ENCODE data around the gene C3orf52. TPM values are rescaled to one million over a fixed set of nuclear protein-coding genes. Genes with fewer than 3 reads are reported as not detected.

The C3orf52 gene
- total RNA-seq, 4 donors from 2014 or later, result 57.8 to 118 (median 86.4) TPM

DNA sequence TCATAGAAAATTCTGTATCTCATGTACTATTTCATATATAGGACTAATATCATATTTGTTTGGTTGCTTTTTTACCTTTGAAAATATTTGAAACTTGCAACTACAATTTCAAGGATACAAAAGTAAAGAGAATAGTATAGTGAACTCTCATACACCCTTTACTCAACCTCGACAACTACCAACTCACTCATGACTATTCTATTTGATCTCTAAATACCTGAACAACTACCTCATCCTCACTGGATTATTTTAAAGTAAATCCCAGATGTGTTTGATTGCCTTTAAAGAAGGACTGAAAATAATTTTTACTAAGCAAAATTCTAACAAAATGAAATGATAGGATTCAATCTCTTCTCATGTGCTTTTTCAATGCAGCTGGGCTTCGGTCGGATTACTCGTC is 39.6 kb upstream of the C3orf52 start:
- no peak for DNase-seq (ENCODE audit: low spot score in 2 of 2)
- TF ChIP-seq, protein P1, sequence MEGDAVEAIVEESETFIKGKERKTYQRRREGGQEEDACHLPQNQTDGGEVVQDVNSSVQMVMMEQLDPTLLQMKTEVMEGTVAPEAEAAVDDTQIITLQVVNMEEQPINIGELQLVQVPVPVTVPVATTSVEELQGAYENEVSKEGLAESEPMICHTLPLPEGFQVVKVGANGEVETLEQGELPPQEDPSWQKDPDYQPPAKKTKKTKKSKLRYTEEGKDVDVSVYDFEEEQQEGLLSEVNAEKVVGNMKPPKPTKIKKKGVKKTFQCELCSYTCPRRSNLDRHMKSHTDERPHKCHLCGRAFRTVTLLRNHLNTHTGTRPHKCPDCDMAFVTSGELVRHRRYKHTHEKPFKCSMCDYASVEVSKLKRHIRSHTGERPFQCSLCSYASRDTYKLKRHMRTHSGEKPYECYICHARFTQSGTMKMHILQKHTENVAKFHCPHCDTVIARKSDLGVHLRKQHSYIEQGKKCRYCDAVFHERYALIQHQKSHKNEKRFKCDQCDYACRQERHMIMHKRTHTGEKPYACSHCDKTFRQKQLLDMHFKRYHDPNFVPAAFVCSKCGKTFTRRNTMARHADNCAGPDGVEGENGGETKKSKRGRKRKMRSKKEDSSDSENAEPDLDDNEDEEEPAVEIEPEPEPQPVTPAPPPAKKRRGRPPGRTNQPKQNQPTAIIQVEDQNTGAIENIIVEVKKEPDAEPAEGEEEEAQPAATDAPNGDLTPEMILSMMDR (IDR thresholded peaks at IDR 0.05), result no peak
- TF ChIP-seq POLR2A (IDR thresholded peaks at IDR 0.05), result no peak
- no peak overlapping the region for H3K4me3 ChIP-seq (ENCODE audit: low read depth, poor library complexity, severe bottlenecking)
- 56 to 65% methylated on average over 4 of the region's 4 CpGs for WGBS, 2 donors
- intact Hi-C loops (cut with DNase I; ENCODE audit: low total_unique reads), result no loop called here

DNA sequence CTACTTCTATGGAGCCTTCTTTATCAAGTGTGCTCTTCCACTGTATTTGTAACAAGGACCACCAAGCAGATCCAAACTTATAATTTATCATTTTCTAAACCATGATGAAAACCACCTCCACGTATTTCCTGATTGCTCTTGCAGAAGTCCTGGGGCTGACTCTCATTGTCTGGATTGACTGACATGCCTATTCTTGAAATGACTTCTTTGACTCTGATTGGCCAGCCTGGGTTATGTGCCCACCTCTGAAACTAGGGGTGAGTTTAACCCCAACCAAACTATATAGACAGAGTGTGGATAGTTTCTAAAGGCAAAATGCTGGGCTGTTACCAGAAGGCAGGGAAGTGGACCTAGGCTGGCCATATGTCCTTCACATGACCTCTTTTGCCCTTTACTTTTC is 38.9 kb upstream of the C3orf52 start:
- TF ChIP-seq POLR2A (IDR thresholded peaks at IDR 0.05), result no peak
- TF ChIP-seq, protein P1 (IDR thresholded peaks at IDR 0.05), result no peak
- WGBS, 2 donors, result 69 to 81% methylated on average over 1 of the region's 1 CpG
- DNase-seq (ENCODE audit: low spot score in 2 of 2), result no peak
- intact Hi-C loops (cut with DNase I; ENCODE audit: low total_unique reads), result no loop called here
- no peak overlapping the region for H3K4me3 ChIP-seq (ENCODE audit: low read depth, poor library complexity, severe bottlenecking)

DNA sequence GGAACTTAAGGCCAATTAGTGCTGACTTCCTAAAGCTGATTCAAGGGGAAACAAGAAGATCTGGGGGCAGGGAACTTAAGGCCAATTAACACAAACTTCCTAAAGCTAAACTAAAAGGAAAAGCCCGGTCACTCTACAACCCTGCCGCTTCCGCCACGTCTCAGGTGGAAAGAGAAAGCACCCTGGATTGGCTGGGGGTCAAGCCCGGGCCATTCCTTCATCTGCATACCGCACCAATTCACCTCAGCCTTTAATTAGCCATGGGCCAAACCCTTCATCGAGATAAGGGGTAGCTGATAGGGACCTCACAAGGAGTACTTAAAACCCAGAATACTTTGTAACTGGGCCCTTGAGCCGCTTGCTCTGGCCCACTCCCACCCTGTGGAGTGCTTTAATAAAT is 37.3 kb upstream of the C3orf52 start:
- intact Hi-C loops (cut with DNase I; ENCODE audit: low total_unique reads), result no loop called here

DNA sequence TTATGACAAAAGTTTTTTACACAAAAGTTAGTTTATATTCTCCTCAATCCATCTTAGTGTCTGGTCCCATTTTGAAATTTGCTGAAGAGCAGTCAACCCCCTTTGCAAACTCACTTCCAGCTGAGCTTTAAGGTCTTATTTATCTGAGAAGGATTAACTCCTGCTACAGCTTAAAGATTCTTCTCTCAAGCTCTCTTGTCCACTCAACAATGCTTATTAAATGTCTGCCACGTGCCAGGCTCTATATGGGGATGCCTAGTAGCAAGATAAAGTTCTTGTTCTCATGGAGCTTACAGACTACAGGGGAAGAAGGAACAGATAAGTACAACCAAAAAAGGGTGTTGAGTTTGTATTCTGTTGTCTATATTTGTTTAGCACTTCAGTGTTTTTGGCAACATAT is 33.0 kb upstream of the C3orf52 start:
- H3K4me3 ChIP-seq (ENCODE audit: low read depth, poor library complexity, severe bottlenecking), result no peak overlapping the region
- WGBS, 2 donors, result 52 to 67% methylated on average over 1 of the region's 1 CpG
- TF ChIP-seq, protein P1 (IDR thresholded peaks at IDR 0.05), result no peak
- no peak for TF ChIP-seq POLR2A (IDR thresholded peaks at IDR 0.05)
- DNase-seq (ENCODE audit: low spot score in 2 of 2), result no peak
- intact Hi-C loops (cut with DNase I; ENCODE audit: low total_unique reads), result no loop called here

More for the DNA sequence above, 37.3 kb upstream of the C3orf52 start:
- no peak for TF ChIP-seq POLR2A (IDR thresholded peaks at IDR 0.05)
- TF ChIP-seq, protein P1 (IDR thresholded peaks at IDR 0.05), result no peak
- H3K4me3 ChIP-seq (ENCODE audit: low read depth, poor library complexity, severe bottlenecking), result no peak overlapping the region
- 75 to 79% methylated on average over 8 of the region's 8 CpGs for WGBS, 2 donors
- DNase-seq (ENCODE audit: low spot score in 2 of 2), result no peak

DNA sequence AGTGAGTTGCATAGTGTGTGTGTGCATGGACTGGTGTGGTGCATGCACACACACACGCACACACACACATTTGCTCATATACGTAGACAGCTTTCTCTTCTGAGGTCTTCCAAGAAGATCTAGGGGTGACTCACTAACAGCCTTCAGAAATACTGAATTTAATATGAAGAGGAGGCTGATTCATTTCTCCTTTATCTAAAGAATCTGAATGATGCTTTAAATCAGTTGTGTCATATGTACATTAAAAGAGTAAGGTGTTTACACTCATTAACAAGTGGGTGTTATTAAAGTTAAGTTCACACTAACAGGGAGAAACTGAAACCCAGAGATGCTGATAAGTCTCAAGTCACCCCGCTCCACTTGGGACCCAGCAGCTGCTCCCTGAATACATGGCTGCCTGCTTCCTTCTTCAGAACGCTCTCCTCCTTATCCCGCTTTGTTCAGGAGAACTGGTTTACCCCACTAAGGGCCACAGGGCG is 29.7 kb upstream of the C3orf52 start:
- no peak for DNase-seq (ENCODE audit: low spot score in 2 of 2)
- intact Hi-C loops (cut with DNase I; ENCODE audit: low total_unique reads), result no loop called here
- TF ChIP-seq, protein P1 (IDR thresholded peaks at IDR 0.05), result no peak
- TF ChIP-seq POLR2A (IDR thresholded peaks at IDR 0.05), result no peak
- H3K4me3 ChIP-seq (ENCODE audit: low read depth, poor library complexity, severe bottlenecking), result no peak overlapping the region
- WGBS, 2 donors, result 74 to 75% methylated on average over 6 of the region's 6 CpGs

DNA sequence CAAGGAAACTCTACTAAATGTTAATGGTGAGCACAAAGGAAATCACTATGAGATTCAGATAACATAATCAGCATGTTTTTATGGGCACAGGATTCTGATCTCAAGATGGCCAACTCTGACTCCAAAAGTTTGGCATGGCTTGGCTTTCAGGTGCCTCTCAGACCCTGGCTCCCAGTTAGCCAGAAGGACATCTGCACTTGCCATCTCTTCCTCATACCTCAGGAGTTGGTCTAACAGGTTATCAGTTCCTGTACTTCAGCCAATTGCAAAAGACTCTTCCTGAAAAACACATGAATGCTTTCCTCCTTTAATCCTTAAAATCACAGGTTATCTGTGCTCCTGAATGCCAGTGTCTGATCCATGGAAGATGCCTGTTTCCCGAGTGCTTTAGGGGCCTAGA is 26.7 kb upstream of the C3orf52 start:
- intact Hi-C loops (cut with DNase I; ENCODE audit: low total_unique reads), result no loop called here
- TF ChIP-seq POLR2A (IDR thresholded peaks at IDR 0.05), result no peak
- TF ChIP-seq, protein P1 (IDR thresholded peaks at IDR 0.05), result no peak
- 67 to 71% methylated on average over 1 of the region's 1 CpG for WGBS, 2 donors
- no peak overlapping the region for H3K4me3 ChIP-seq (ENCODE audit: low read depth, poor library complexity, severe bottlenecking)
- DNase-seq (ENCODE audit: low spot score in 2 of 2), result no peak

Measured in lower leg skin (tissue), 4 donors.